ENCODE measurements around the gene CTLA4.

DNA sequence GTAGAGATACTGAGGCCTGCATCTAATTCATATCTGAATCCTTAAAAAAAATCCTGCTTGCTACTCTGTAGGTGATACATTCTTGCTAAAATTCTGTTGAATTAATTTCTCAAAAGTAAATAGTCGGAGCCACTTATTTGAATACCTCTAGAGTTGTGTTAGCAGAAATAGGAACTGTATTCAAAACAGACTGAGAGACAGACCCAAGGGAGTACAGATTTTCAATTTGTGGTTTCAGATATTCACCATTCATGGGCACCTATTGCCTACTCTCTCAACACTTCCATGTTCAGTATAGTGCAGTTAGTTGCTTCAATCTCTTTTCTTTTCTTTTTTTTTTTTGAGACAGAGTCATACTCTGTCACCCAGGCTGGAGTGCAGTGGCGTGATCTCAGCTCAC lies 46.6 kb upstream of the CTLA4 start:
- no peak for TF ChIP-seq CTCF (IDR thresholded peaks at IDR 0.05; ENCODE audit: low read length)
- TF ChIP-seq EZH2 (IDR thresholded peaks at IDR 0.05; ENCODE audit: borderline replicate concordance, low read length), result no peak

All from OCI-LY1 (cell line).